Nephron progenitor cell (in vitro differentiated cells): Measurements from ENCODE around the gene TSPAN32.

ENCODE experiments used
- DNase-seq: peaks from one replicate; pipeline ENCODE4 v3.0.0; 2021
- H3K27ac Mint-ChIP-seq: 2 replicates; pipeline ENCODE4 v1.8.0; 2021; ENCODE audit warnings: mild to moderate bottlenecking, moderate library complexity, mixed read lengths
- H3K27me3 Mint-ChIP-seq: 2 replicates; pipeline ENCODE4 v1.8.0; 2021; ENCODE audit warnings: mild to moderate bottlenecking, low read depth, mixed read lengths; ENCODE audit not compliant: poor library complexity
- H3K36me3 Mint-ChIP-seq: 2 replicates; pipeline ENCODE4 v1.8.0; 2021; ENCODE audit warnings: low read depth, mixed read lengths
- H3K4me1 Mint-ChIP-seq: 2 replicates; pipeline ENCODE4 v1.8.0; 2021; ENCODE audit warnings: mixed read lengths
- H3K4me3 Mint-ChIP-seq: 2 replicates; pipeline ENCODE4 v1.8.0; 2021; ENCODE audit warnings: mild to moderate bottlenecking, moderate library complexity, mixed read lengths
- H3K9me3 Mint-ChIP-seq: 2 replicates; pipeline ENCODE4 v1.8.0; 2021; ENCODE audit warnings: mild to moderate bottlenecking, moderate library complexity, mixed read lengths
- CTCF ChIP-seq: fragments of 200-600 bp; sonication (generic); IDR thresholded peaks from 2 replicates; pipeline ENCODE4 v1.5.0; 2021; ENCODE audit warnings: antibody characterized with exemption

TSPAN32 gene

GRCh38 chr11:2263071-2263565 lies 38.7 kb upstream of the TSPAN32 start:
- no peak overlapping the region for H3K27ac Mint-ChIP-seq
- H3K27me3 Mint-ChIP-seq: peaks cover 25% of the 10 kb centered on the region
- no peaks in the 10 kb centered on the region for H3K36me3 Mint-ChIP-seq
- H3K4me3 Mint-ChIP-seq: no peak overlapping the region
- no peak for DNase-seq
- H3K4me1 Mint-ChIP-seq: peaks cover 13% of the 10 kb centered on the region
- TF ChIP-seq CTCF: no peak
- no peaks in the 10 kb centered on the region for H3K9me3 Mint-ChIP-seq

GRCh38 chr11:2263724-2264360 lies 38.0 kb upstream of the TSPAN32 start:
- Mint-ChIP-seq H3K27me3 (peaks cover 32% of the 10 kb centered on the region), H3K27ac (no peak overlapping the region), H3K9me3 (no peaks in the 10 kb centered on the region)

GRCh38 chr11:2264366-2265053 lies 37.3 kb upstream of the TSPAN32 start:
- Mint-ChIP-seq H3K4me3 (no peak overlapping the region), H3K4me1 (peaks cover 19% of the 10 kb centered on the region), H3K27ac (no peak overlapping the region), H3K27me3 (peaks cover 39% of the 10 kb centered on the region), H3K9me3 (no peaks in the 10 kb centered on the region), H3K36me3 (no peaks in the 10 kb centered on the region)
- no peak for TF ChIP-seq CTCF
- no peak for DNase-seq

More at GRCh38 chr11:2263724-2264360, 38.0 kb upstream of the TSPAN32 start:
- Mint-ChIP-seq H3K4me3 (no peak overlapping the region), H3K36me3 (no peaks in the 10 kb centered on the region), H3K4me1 (peaks cover 19% of the 10 kb centered on the region)
- no peak for DNase-seq
- TF ChIP-seq CTCF: no peak

GRCh38 chr11:2265396-2265795 lies 36.4 kb upstream of the TSPAN32 start:
- TF ChIP-seq CTCF: no peak
- Mint-ChIP-seq H3K27me3 (peaks cover 48% of the 10 kb centered on the region), H3K36me3 (no peaks in the 10 kb centered on the region), H3K27ac (no peak overlapping the region), H3K4me1 (peaks cover 19% of the 10 kb centered on the region), H3K4me3 (no peak overlapping the region), H3K9me3 (no peaks in the 10 kb centered on the region)
- DNase-seq: no peak

GRCh38 chr11:2265854-2266585 lies 35.8 kb upstream of the TSPAN32 start:
- H3K4me1 Mint-ChIP-seq: peaks cover 19% of the 10 kb centered on the region
- H3K9me3 Mint-ChIP-seq: no peaks in the 10 kb centered on the region
- TF ChIP-seq CTCF: no peak
- no peak for DNase-seq
- H3K36me3 Mint-ChIP-seq: no peaks in the 10 kb centered on the region
- peaks cover 53% of the 10 kb centered on the region for H3K27me3 Mint-ChIP-seq
- no peak overlapping the region for H3K27ac Mint-ChIP-seq
- no peak overlapping the region for H3K4me3 Mint-ChIP-seq
